ENCODE data around the gene NF2.
"Not testable (repeated sequence)": the region's sequence is repeated elsewhere in the genome, so short reads cannot be mapped to it uniquely, and the experiment has no call there.

The NF2 gene

DNA sequence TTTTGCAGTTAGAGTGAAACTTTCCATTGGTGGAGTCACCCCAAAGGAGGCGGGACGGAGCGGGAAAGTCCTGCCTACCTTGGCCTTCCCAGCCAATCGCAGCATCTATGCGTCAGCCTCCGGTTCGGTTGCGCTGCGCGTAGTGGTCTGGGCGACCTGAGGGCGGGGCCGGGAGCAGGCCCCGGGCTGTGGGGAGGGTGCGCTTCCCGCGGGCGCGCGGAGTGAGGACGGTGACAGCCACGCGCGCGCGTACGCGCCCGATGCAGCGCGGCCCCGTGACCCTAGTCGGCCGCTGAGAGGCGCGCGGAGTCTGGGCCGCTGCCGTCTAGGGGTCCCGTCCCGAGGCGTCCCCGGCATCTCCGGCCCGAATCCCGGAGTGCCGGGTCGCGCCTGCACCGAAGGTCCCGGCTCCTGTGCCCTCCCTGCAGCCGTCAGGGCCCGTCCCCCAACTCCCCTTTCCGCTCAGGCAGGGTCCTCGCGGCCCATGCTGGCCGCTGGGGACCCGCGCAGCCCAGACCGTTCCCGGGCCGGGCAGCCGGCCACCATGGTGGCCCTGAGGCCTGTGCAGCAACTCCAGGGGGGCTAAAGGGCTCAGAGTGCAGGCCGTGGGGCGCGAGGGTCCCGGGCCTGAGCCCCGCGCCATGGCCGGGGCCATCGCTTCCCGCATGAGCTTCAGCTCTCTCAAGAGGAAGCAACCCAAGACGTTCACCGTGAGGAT, at the start of gene NF2:
Gene NF2, plus strand, starts transcription at position 276 of the 718 bp plus-strand sequence. Its CDS starts 366 bp downstream, at position 642.
- DNase-seq: peak; percentile 93

DNA sequence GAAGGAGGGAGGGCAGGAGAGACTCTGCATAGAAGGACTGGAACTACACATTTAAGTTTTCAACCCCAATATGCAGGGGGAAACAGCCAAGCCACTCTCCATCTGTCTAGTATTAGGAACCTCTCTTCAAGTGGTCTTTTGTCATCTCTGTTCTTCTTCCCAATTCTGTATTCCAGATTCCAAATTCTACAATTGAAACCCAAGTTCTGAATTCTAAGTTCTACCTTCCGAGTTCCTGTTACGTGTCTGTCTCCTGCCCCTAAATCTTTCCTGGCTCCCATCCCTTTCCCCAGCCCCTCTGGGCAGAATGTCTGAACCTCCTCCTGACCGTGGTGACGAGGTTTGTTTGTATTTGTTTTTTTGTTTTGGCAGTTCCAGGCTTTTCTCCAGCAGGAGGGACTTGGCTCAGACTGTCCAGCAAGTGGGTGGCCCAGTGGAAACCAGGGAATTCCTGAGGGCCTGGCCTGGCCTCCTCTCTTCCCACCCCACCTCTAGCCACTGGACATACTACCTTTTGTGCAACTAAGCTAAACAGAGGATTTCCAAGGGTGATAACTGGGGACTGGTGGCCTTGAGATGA, 48.3 kb upstream of the NF2 start:
- no peak for DNase-seq

DNA sequence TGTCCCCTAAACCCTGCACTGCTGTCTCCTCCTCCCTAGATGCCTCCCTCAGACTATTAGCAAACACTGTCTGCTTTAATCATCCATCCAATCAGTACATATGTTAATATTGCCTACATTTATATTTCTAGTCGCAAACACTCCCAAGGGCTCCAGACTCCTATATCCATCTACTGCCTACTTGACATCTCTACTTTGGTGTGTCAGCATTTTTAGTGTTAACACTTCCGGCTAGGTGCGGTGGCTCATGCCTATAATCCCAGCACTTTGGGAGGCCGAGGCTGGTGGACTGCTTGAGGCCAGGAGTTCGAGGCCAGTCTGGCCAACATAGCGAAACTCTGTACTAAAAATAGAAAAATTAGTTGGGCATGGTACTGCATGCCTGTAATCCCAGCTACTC, 44.4 kb upstream of the NF2 start:
- no peak for DNase-seq

DNA sequence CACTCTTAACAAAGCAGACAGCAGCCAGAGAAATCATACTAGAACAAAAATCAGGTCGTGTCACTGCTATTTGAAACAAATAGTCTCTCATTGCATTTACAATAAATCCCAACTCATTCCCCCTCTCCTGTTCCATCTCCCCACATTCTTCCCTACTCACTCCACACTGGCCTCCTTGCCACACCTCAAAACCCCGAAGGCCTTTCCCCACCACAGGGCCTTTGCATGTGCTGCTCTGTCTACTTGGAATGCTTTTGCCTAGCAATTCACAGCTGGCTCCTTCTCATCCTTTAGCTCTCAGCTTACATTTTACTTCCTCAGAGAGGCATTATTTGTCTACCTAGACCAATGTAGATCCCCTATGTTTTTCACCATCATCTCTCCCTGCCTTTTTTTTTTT, 43.6 kb upstream of the NF2 start:
- DNase-seq: no peak

DNA sequence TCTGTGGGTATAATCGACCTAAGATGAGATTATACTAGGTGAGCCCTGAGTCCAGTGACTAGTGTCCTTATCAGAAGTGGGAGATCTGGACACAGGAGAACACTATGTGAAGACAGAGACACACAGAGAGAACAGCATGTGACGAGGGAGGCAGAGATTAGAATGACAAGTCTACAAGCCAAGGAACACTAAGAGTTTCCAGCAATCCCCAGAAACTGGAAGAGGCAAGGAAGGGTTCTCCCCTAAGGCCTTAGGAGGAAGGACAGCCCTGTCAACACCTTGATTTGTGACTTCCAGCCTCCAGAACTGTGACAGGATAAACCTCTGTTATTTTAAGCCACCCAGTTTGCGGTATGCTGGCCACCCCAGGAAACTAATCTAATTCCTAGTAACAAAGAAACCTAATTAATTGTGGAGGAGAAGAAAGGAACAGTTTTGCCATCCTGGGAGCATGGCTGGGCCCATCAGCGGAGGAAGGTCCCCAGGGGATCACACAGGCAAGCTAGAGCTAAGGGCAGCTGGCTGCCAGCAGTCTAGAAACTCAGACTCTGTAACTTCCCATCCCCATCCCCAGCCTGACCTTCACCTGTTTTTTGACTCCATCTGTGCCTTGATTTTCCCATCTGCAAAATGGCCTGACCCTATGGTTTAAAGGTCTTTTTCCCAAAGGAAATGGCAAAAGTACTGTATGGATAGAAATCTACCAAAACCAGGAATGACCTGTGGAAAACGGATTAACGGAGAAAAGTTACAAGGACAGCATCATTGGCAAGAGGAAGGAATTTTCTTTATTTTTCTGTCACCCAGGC, 39.6 kb upstream of the NF2 start:
- DNase-seq: no peak

DNA sequence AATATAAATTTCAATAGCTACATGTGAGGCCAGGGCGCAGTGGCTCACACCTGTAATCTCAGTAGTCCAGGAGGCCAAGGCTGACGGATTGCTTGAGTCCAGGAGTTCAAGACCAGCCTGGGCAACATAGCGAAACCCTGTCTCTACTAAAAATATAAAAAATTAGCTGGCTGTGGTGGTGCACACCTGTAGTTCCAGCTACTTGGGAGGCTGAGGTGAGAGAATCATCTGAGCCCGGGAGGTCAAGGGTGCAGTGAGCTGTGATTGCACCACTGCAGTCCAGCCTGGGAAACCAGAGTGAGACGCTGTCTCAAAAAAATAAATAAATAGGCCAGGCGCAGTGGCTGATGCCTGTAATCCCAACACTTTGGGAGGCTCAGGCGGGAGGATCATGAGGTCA, 36.9 kb upstream of the NF2 start:
- DNase-seq: not testable (repeated sequence)

DNA sequence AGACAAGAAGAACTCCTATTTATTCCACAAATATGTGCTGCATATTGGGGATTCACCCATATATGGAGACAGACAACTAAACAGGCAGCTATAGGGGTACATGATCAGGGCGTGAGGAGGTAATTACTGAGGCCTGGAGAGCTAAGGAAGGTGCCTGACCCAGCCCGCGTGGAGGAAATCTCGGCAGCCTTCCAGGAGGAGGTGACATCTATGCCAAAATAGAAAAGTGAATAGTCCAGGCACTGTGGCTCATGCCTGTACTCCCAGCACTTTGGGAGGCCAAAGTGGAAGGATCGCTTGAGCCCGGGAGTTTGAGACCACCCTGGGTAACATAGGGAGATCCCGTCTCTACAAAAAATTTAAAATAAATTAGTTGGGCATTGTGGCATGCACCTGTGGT, 36.1 kb upstream of the NF2 start:
- no peak for DNase-seq

DNA sequence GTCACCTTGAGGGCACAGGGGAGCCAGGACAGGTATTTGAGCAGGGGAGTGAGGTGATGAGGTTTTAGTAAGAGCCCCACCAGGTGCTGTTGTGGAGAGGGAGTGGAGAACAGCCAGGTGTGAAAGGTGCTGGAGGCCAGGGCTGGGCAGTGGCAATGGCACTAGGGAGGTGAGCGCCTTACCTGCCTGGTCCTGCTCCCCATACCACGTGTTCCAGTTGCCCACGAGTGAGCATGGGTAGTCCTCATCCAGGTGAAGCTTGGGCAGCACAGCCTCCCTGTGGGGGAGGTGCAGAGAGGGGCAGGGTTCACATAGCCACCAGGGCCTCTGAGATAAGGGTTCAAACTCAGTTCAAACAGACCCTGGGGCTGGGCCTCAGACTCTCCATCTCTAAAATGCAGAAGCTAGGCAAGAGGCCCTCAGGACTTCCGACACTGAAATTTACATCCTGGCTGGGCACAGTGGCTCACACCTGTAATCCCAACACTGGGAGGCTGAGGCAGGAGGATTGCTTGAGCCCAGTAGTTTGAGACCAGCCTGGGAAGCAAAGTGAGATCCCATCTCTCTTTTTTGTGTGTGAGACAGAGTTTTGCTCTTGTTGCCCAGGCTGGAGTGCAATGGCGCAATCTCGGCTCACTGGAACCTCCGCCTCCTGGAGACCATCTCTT, 34.3 kb upstream of the NF2 start:
- no peak for DNase-seq

DNA sequence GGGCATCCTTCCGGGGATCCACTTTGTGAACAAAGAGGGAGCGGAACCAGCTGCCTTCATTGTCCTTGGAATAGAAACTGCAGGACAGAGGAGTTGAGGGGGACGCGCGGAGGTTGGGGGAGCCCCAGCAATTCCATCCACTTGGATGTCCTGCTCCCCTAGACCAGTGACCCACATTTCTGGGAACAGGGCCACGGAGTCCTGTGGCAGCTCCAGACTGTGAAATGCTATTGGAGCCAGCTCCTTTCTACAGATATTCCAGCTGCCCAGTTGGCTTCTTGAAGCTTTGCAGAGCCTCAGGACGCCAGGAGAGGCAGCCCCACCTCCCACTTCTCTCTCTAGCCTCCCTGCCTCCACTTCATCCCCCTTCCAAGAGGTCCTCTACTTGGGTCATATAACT, 33.0 kb upstream of the NF2 start:
- DNase-seq: no peak

DNA sequence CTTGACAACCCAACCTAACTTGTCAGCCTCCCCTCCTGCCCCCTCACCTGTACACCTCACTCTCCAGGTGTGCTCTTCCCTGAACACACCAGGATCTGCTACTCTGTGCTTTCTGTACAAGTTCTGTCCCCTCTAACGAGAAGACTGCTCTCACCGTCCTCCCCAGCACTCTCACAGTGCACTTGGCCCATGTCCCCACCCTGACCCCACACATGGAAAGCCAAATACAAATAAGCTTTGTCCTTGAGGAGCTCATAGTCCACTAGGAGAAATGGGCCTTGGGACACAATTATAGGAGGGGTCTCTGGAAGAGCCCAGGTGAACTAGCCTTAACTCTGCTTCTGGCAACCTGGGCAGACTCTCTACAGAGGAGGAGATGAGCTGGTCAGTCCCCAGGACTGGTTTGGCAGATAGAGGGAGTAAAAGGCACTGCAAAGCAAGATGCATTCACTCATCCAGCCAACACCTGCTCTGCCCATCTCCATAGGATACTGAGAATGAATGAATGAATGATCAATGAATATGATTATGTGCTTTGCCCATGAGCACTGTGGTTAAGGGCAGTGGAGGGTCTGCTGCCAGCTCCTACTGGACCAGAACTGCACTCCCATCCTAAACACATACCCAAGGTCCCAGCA, 32.4 kb upstream of the NF2 start:
- DNase-seq: no peak

DNA sequence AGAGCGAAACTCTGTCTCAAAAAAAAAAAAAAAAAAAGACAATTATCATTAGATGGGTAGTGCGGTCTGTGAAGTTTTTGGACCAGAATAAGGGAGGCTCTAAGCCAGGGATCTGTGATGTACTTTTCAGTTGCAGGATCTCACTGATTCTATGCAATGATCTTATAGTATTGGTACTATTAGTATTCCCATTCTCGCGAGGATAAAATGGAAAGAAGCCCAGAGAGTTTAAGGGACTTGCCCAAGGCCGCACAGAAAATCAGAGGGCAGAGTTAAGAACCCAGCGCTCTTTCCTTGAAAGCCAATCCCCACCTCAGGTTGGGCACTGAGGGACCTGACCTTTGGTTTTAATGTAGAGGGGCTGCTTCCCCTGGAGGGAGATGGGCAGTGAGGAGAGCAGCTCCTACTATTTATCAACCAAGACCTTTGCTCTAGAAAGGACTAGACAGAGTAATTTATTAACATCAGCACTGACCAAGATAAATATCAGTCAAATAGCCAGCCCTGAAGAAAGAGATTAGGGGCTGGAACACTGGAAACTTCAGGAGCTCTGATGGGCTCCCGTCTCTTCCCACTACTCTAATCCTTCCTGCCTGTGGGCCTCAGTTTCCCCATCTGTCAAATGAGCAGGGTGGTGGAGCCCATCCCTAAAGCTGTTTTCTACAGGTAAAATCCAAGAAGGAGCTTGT, 28.5 kb upstream of the NF2 start:
- DNase-seq: no peak

DNA sequence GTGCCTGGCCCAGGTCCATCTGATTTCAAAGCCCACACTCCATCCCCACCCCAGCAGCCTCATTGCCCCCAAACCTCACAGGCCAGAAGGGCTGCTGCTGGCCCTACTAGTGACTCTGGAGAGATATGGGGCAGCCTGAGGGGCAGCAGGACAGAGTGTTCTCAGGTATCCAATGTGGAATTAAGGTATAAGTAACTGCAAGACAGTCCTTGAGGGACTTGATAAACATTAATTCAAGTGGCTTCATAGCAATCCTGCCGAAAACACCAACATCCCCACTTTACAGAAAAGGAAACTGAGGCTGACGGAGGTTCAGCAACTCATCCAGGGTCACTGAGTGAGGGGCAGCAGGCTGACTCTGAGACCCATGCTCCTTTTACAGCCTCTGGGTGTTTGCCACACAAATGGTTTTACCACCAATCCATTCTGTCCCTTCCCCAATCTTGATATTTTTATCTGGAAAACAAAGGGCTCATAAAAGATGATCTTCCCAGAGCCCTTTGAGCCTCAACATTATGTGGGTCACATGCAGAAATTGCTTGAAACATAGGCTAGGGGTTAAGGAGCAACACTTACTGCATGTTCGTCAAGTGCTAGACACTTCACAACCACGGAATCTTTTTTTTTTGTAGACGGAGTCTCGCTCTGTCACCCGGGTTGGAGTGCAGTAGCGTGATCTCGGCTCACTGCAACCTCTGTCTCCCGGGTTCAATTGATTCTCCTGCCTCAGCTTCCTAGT, 24.8 kb upstream of the NF2 start:
- no peak for DNase-seq

DNA sequence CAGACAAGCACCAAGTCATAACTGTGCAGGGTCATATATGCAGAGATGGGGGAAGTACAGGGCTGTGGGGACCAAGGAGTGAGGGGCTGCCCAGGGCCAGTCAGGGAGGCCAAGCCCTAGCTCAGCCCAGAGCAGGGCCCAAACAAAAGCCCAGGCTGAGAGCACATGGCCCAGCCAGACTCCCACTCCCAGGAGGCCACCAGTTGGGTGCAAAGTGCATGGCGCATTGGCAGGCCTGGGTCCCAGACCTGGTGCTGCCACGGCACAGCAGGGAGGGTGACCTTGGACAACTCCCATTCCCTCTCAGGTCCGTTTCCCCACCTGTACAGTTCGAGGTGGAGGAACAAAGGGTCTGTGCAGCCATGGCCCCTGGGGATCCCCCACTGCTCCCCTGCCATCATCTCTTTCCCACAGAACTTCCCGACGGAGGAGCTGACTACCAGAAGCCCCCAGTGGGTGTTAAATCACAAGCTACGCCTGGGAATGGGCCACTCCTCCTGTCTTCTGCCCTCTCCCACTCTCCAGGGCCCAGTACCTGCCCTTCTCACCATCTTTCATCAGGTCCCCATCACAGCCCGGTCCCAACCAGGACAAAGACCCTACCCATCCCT, 23.1 kb upstream of the NF2 start:
- no peak for DNase-seq

DNA sequence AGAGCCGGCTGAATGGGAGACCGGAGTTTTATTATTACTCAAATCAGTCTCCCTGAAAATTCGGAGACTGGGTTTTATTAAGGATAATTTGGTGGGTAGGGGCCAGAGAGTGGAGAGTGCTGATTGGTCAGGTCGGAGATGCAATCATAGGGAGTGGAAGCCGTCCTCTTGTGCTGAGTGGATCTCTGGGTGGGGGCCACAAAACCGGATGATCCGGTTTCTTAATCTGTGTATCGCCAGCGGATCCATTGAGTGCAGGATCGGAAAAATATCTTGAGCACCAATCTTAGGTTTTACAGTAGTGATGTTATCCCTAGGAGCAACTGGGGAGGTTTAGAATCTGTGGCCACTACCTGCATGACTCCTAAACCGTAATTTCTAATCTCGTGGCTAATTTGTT, 21.6 kb upstream of the NF2 start:
- peak; percentile 49 for DNase-seq

DNA sequence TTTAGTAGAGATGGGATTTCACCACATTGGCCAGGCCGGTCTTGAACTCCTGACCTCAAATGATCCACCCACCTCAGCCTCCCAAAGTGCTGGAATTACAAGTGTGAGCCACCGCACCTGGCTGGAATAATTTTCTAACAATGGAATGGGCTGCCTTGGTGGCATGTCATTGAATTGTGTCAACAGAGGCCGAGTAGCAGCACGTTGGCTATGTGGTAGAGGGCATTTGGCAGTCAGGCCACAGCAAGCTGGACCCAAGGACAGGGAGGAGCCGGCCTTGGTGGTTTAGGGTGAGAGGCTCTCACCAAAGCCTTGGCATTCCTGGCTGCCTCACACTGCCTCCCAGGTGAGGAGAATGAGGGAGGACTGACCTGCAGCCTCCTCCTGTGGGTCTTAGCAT, 18.5 kb upstream of the NF2 start:
- DNase-seq: no peak

DNA sequence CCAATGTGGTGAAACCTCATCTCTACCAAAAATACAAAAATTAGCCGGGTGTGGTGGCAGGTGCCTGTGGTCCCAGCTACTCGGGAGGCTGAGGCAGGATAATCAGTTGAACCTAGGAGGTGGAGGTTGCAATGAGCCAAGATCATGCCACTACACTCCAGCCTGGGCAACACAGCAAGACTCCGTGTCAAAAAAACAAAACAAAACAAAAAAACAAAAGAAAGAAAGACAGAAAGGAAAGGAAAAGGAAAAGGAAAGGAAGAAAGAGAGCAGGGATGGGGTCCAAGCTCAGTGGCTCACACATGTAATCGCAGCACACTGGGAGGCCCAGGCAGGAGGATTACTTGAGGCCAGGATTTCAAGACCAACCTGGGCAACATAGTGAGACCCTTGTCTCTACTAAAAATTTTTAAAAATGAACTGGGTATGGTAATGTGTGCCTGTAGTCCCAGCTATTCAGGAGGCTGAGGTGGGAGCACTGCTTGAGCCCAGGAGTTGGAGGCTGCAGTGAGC, 17.2 kb upstream of the NF2 start:
- DNase-seq: not testable (repeated sequence)

DNA sequence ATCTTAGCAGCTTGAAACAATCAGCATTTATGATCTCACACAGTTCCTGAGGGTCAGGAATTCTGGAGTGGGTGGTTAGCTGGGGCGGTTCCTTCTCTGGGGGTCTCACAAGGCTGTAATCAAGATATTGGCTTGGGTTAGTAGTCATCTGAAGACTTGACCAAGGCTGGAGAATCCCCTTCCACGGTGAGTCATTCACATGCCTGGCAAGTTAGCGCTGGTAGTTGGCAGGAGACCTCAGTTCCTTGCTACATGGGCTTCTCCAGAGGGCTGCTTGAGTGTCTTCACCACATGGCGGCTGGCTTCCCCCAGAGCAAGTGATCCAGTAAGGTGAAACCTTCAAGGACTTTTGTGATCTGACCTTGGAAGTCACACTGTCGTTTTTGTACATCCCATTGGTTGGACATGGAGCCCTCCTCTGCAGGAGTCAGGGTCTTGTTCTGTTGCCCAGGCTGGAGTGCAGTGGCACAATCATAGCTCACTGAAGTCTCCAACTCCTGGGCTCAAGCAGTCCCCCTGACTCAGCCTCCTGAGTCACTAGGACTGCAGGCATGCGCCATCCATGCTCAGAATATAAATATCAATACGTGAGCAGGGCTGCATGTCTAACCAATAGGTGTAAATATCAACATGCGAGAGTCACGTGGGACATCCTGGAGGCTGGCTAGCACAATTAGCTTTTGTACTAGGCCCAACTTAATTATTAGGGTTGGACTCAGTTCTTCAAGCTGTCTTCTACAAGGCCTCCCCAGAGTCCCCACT, 15.3 kb upstream of the NF2 start:
- no peak for DNase-seq

DNA sequence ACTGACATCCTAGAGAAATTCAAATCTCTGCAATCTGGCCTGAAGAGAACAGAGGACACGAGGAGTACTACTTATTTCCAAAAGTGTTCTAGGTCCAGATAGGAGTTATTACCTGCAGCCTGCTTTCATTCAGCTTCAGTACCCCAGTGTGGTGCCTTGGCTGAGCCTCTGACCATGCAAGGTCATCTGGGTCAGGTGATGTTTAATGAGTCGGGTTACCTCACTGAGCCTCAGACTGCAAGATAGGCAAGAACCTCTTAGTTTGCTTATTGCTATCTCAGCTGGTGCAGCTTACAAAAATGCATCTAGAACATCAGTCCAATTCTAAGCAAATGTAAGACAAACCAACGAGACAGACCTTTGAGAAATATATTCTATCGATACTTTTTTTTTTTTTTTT, 9.5 kb upstream of the NF2 start:
- DNase-seq: no peak

DNA sequence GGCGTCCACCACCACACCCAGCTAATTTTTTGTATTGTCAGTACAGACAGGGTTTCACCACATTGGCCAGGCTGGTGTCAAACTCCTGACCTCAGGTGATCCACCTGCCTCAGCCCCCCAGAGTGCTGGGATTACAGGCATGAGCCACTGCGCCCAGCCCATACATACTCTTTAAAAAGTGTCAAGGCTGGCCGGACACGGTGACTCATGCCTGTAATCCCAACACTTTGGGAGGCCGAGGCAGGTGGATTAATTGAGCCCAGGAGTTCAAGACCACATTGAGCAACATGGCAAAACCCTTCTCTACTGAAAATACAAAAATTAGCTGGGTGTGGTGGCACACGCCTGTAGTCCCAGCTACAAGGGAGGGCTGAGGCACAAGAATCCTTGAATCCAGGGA, 9.0 kb upstream of the NF2 start:
- not testable (repeated sequence) for DNase-seq

DNA sequence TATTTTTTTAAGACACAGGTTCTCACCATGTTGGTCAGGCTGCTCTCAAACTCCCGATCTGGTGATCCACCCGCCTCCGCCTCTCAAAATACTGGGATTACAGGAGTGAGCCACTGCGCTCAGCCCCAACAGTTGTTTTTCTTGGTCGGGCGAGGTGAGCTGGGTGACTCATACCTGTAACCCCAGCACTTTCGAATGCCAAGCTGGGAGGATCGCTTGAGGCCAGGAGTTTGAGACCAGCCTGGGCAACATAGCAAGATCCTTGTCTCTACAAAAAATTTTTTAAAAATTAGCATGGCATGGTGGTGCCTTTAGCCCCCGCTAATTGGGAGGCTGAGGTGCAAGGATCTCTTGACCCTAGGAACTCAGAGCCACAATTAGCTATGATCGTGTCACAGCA, 7.0 kb upstream of the NF2 start:
- no peak for DNase-seq

All from DMS79 (cell line).